SJSA1 (cell line): ENCODE measurements around the gene NAMPT. TPM values are rescaled to one million over a fixed set of nuclear protein-coding genes. Genes with fewer than 3 reads are reported as not detected.
"Not testable (repeated sequence)": the region's sequence is repeated elsewhere in the genome, so short reads cannot be mapped to it uniquely, and the experiment has no call there.

ENCODE experiments used
- DNase-seq, 2 experiments: peaks; one replicate each; pipeline ENCODE4 v3.0.0-alpha.2; 2015 to 2020; ENCODE audit warnings: low spot score in 2 of 2, low read depth in 1 of 2
- H3K27ac ChIP-seq: fragments of 250-450 bp; sonication (Bioruptor Pico); 2 replicates; pipeline ENCODE4 v1.5.1; 2020; ENCODE audit warnings: mild to moderate bottlenecking, moderate library complexity
- H3K27me3 ChIP-seq: fragments of 250-450 bp; sonication (Bioruptor Pico); replicated peaks from 2 replicates; pipeline ENCODE4 v1.5.1; 2020; ENCODE audit warnings: mild to moderate bottlenecking, moderate library complexity
- H3K36me3 ChIP-seq: fragments of 250-450 bp; sonication (Bioruptor Pico); 2 replicates; pipeline ENCODE4 v1.5.1; 2020; ENCODE audit warnings: mild to moderate bottlenecking
- H3K4me1 ChIP-seq: fragments of 250-450 bp; sonication (Bioruptor Pico); replicated peaks from 2 replicates; pipeline ENCODE4 v1.6.1; 2021; ENCODE audit warnings: mild to moderate bottlenecking
- H3K4me3 ChIP-seq: fragments of 250-450 bp; sonication (Bioruptor Pico); 2 replicates; pipeline ENCODE4 v1.5.1; 2020; ENCODE audit warnings: mild to moderate bottlenecking
- H3K9me3 ChIP-seq: fragments of 250-450 bp; sonication (Bioruptor Pico); replicated peaks from 2 replicates; pipeline ENCODE4 v1.5.1; 2020; ENCODE audit warnings: mild to moderate bottlenecking
- total RNA-seq: library from RNA; depleted of rRNA; stranded (reverse); fragments of >200 nt; shearing (Covaris generic); gene quantifications from 2 replicates; pipeline ENCODE4 v1.2.3, GENCODE V29; 2014; rRNA removed

NAMPT gene
- total RNA-seq, result 50.9 and 61.5 TPM in 2 replicates

DNA sequence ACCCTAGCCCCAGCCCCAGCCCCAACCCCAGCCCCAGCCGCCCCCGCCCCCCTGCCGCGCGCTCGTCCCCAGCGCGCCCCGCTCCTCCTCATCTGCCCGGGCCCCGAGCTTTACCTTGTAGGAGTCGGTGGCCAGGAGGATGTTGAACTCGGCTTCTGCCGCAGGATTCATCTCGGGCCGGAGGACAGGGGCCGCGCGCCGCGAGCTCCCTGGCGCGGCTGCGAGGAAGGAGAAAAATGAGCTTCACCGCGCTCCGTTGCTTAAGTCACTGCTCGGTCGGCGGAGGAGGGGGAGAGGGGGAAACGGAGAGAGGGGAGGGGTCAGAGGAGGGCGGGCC lies at the start of gene NAMPT:
NAMPT (minus strand) TSS at position 270 of the 337 bp plus-strand sequence; CDS start at position 171, 99 bp downstream.
- Histone ChIP-seq H3K4me3 (peak within 1 kb of the TSS; percentile 82), H3K27ac (peak within 1 kb of the TSS; percentile 82), H3K36me3 (0 out of 2 replicates have a peak, but pooled peaks cover 3% of the 10 kb centered on the region), H3K27me3 (no peaks in the 10 kb centered on the region), H3K9me3 (no peaks in the 10 kb centered on the region), H3K4me1 (peaks cover 8% of the 10 kb centered on the region)
- DNase-seq, result no peak

DNA sequence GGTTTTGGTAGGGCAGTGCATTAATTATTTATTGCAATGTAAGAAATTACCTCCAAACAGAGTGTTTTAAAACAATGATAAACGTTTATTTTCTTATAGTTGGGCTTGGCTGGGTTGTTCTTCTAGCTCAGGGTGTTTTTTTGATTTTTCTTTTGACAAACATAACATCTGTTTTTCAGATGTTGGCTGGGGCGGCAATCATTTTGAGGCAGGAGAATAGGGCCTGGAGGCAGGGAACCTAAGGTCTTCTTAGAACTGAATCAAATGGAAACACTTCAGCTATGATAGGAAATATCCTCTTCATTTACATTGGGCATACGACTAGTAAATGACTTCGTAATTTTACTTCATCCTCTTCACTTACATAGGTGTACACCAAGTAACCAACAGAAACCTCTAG lies 47.4 kb upstream of the NAMPT start:
- no peak overlapping the region for H3K27ac ChIP-seq
- H3K4me1 ChIP-seq, result peaks cover 37% of the 10 kb centered on the region
- H3K27me3 ChIP-seq, result no peaks in the 10 kb centered on the region
- H3K4me3 ChIP-seq, result no peak overlapping the region
- no peaks in the 10 kb centered on the region for H3K36me3 ChIP-seq
- DNase-seq, result no peak
- H3K9me3 ChIP-seq, result no peaks in the 10 kb centered on the region

DNA sequence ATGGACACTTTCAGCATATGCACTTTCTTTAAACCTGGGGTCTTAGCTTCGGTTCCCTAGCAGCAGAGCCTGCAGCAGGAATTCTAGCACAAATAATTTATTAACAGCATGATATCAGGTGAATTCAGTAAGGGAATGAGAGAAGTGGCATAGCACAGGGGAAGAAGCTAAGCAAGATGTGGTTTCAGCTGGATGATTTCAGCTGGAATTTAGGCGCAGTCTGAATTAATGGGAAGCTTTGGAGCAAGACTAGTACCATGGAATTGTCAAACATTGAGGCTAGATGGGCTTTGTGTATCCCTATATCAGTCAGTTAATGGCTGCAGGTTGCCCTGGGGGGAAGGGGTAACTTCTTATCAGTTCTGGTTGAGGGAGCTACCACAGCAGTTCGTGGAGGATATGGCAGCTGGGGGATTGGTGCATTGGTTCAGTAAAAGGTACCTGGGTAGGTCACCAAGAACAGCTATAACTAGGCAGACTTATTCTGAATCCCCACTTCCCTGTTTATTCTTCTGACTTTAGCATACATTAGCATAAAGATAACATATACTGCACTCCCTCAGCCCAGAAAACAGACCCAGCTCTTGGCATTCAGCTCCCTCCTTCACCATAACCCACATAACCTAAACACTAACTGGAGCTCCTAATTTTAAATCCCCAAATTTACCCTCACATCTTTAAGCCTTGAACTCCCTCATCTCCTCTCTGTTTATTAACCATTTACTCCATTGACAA lies 46.8 kb upstream of the NAMPT start:
- no peak overlapping the region for H3K4me3 ChIP-seq
- H3K4me1 ChIP-seq, result peaks cover 43% of the 10 kb centered on the region
- no peaks in the 10 kb centered on the region for H3K36me3 ChIP-seq
- DNase-seq, result no peak
- H3K27me3 ChIP-seq, result no peaks in the 10 kb centered on the region
- no peak overlapping the region for H3K27ac ChIP-seq
- H3K9me3 ChIP-seq, result no peaks in the 10 kb centered on the region

DNA sequence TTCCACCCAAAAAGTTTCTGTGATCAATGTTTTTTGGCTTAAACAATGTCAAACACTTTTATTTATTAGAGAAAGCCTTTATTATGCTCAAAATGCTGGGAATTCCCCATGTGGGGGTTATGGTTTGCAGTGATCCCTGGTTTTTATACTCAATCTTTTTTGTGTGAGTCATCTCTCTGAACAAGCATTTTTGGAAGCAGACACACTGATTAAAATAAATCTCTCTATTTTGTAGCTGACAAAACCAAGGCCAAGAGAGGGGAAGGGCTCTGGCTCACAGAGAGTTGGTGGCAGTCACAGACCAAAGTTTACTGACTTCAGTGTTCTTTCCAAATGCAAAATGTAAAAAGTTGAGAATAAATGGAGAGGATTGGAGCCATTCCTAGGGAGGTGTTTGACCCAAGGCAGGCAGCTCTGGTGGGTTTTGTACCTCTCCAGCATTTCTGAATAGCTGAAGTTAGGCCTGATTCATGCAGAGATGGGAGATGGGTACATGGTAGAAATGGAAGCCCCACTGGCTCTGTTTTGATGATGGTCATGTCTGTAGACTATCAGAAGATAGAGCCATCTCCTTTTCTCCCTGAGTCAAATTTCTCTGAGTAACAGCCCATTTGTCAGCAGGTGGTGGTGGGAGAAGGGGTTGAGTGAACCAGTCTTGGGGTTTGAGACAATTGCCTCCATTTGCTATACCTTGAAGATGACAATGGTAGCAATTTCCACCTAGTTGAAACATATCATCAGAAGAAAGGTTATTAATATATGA lies 45.4 kb upstream of the NAMPT start:
- H3K9me3 ChIP-seq, result no peaks in the 10 kb centered on the region
- H3K4me3 ChIP-seq, result no peak overlapping the region
- H3K4me1 ChIP-seq, result peaks cover 45% of the 10 kb centered on the region
- H3K27ac ChIP-seq, result peak overlapping the region; percentile 72
- H3K27me3 ChIP-seq, result no peaks in the 10 kb centered on the region
- DNase-seq, result peak in 1 of 2 experiments; percentile 71
- no peaks in the 10 kb centered on the region for H3K36me3 ChIP-seq

DNA sequence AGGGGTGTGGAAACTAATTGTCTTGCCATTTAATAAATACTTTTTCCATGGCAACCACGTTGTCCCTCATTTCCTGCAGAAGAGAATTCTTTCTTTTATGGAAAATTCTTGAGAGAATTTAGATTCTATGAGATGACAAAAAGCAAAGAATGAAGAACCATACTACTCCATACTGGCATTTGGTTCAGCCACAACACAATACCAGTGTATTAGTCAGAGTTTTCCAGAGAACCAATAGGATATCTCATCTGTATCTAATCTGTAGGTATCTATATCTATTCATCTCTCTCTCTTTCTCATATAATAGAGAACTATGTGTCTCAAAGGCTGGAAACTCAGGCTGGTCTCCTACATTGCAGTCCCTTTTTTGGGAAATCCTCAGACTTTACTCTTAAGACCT lies 44.6 kb upstream of the NAMPT start:
- Histone ChIP-seq H3K4me1 (peaks cover 45% of the 10 kb centered on the region), H3K36me3 (no peaks in the 10 kb centered on the region), H3K9me3 (no peaks in the 10 kb centered on the region), H3K27me3 (no peaks in the 10 kb centered on the region), H3K4me3 (no peak overlapping the region), H3K27ac (peak overlapping the region; percentile 72)
- peak in 1 of 2 experiments; percentile 12 for DNase-seq

DNA sequence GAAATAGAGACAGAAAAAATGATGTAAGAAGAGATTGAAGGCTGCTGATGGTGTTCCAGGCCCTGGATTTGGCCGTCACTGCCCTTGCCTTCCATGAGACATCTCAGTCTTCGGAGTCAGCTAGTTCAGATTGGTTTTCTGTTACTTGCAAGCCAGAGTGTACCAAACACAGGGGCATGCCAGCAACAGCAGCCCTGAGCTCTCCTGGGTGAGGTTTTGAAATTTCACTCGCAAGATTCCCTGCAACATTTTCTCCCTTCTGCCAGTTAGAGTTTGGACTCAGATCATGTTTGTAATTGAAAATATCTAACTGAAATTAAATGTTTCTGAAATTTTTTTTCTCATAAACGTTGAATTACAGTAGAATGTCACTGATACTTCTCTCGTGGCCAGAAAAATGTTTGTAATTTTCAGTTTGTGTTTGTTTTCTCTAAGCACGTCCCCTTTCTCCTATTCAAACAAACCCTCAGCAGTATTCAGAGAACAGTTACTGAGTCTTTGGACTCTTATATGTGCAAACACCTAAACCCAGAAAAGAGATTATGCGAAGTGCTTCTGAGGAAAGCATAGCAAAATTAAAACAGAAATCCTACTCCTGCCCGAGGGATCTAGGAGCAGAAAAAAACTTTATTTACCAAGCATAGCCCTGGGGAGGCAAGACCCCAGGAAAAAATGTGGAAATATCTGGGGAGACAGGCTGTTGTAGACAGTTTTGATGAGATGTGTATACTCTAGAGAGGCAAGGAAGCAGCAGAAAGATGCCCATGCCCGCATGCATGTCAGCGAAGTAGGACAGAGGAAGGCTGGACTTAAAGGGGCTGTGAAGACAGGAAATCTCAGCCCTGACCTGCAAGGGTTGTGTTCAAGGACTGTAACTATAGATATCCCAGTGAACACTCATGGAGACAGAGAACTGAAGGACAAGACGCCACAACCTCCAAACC lies 43.0 kb upstream of the NAMPT start:
- H3K36me3 ChIP-seq, result no peaks in the 10 kb centered on the region
- no peaks in the 10 kb centered on the region for H3K9me3 ChIP-seq
- H3K4me3 ChIP-seq, result no peak overlapping the region
- no peak for DNase-seq
- H3K27ac ChIP-seq, result 0 out of 2 replicates have a peak overlapping the region, but pooled peaks have one; percentile 21
- no peaks in the 10 kb centered on the region for H3K27me3 ChIP-seq
- H3K4me1 ChIP-seq, result peaks cover 45% of the 10 kb centered on the region

DNA sequence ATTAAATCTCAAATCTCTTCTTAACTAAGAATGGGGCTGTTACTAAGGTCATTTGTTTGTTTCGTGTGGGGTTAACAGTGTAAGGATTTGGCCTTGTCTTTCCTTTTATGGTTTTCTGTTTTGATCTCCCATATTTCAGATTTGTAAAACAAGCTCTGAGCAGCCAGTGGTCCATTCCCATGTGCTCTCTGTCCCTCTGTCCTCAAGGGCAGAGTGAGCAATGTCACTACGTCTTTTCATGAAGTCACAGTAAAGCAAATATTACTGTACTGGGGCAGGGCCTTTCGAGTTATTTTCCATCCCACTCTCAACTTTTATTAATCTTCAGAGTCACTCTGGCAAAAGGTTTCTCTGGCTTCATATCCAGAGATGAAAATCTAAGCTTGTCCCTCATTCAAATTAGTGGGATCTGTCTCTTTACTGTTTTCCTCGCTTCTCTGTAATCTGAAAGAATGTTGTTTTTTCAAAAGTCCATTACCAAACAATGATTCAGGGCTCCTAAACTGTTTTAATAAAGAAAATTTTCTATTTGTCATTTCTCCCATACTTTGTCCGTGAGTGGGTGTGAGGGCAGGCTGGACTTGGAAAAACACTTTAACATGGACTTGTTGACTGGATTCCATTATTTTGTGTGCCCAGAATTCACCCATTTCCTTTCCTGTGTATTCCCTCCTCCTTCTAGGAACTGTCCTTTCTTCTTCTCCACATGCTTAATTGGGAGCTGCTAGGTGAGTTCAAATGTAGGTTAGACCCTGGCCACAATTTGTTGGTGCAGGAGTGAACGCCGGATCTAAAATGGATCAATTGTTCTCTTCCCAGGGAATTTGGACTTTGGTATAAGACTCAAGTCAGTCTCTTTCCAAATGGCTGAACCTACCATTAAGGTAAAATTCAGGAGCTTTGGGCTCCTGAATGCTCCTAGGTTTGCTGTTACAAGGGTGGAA lies 42.1 kb upstream of the NAMPT start:
- H3K4me3 ChIP-seq, result no peak overlapping the region
- H3K27ac ChIP-seq, result 0 out of 2 replicates have a peak overlapping the region, but pooled peaks have one; percentile 9
- H3K4me1 ChIP-seq, result peaks cover 45% of the 10 kb centered on the region
- H3K9me3 ChIP-seq, result no peaks in the 10 kb centered on the region
- no peaks in the 10 kb centered on the region for H3K36me3 ChIP-seq
- peak in 1 of 2 experiments; percentile 14 for DNase-seq
- H3K27me3 ChIP-seq, result no peaks in the 10 kb centered on the region

DNA sequence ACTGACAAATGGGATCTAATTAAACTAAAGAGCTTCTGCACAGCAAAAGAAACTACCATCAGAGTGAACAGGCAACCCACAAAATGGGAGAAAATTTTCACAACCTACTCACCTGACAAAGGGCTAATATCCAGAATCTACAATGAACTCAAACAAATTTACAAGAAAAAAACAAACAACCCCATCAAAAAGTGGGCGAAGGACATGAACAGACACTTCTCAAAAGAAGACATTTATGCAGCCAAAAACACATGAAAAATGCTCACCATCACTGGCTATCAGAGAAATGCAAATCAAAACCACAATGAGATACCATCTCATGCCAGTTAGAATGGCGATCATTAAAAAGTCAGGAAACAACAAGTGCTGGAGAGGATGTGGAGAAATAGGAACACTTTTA lies 39.7 kb upstream of the NAMPT start:
- H3K36me3 ChIP-seq, H3K27ac ChIP-seq, H3K27me3 ChIP-seq, H3K9me3 ChIP-seq, DNase-seq, H3K4me3 ChIP-seq: not testable (repeated sequence)
- H3K4me1 ChIP-seq, result peaks cover 31% of the 10 kb centered on the region

DNA sequence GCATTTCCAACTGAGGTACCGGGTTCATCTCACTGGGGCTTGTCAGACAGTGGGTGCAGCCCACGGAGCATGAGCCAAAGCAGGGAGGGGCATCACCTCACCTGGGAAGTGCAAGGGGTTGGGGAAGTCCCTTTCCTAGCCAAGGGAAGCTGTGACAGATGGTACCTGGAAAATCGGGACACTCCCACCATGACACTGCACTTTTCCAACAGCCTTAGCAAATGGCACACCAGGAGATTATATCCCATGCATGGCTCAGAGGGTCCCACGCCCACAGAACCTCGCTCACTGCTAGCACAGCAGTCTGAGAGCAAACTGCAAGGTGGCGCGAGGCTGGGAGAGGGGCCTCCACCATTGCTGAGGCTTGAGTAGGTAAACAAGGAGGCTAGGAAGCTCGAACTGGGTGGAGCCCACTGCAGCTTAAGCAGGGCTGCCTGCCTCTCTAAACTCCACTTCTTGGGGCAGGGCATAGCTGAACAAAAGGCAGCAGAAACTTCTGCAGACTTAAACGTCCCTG lies 35.5 kb upstream of the NAMPT start:
- not testable (repeated sequence) for DNase-seq, H3K9me3 ChIP-seq, H3K36me3 ChIP-seq, H3K27ac ChIP-seq, H3K27me3 ChIP-seq, H3K4me3 ChIP-seq
- peaks cover 13% of the 10 kb centered on the region for H3K4me1 ChIP-seq

DNA sequence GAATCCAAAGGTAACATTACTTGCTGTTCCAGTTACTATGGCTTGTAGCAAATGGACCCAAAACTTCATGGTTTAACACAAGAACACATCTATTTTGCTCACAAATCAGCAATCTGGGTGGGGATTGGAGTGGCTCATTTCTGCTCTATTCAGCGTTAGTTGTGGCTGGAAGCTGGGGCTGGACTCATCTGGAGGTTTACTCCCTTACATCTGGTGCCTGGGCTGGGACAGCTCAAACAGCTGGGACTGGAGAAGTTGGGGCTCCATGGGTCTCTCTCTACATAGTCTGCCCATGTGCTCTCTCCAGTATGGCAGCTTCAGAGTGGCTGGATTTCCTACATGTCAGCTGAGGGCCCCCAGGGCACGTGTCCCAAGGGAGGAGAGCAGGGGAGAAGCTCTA lies 33.7 kb upstream of the NAMPT start:
- no peaks in the 10 kb centered on the region for H3K9me3 ChIP-seq
- no peak overlapping the region for H3K4me3 ChIP-seq
- H3K27me3 ChIP-seq, result no peaks in the 10 kb centered on the region
- no peak overlapping the region for H3K27ac ChIP-seq
- no peaks in the 10 kb centered on the region for H3K36me3 ChIP-seq
- peaks cover 27% of the 10 kb centered on the region for H3K4me1 ChIP-seq
- DNase-seq, result no peak

DNA sequence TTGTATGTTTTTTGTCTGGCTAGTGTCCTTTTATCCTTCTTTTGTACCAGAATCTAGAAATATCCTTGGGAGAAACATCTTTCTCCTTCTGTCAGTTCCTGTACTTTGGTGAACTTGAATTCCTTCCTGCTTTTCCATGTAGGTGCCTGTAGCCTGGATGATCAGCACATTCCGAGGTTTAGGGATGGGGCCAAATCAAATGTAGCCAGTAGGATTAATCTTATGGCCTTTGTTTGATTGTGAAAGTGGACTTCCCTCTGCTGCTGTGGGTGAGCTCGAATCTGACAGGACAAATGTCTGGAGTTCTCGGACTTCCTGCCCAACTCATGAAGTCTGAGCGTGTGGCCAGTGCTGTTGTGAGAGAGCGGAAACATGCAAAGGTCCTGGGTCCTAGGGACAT lies 33.2 kb upstream of the NAMPT start:
- no peak for DNase-seq
- Histone ChIP-seq H3K9me3 (no peaks in the 10 kb centered on the region), H3K27me3 (no peaks in the 10 kb centered on the region), H3K4me1 (peaks cover 32% of the 10 kb centered on the region), H3K36me3 (no peaks in the 10 kb centered on the region), H3K4me3 (no peak overlapping the region), H3K27ac (no peak overlapping the region)

DNA sequence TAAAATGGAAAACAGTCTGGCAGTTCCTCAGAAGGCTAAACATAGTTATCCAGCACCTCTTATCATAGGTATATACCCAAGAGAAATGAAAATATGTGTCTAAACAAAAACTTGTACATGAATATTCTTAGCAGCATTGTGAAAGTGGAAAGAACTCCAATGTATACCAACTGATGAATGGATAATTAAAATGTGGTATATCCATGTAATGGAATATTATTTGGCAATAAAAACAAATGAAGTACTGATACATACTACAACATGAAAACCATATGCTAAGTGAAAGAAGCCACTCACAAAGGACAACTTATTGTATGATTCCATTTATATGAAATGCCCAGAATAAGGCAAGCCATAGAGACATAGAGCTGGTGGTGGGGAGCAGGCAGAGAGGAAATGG lies 32.2 kb upstream of the NAMPT start:
- no peak overlapping the region for H3K4me3 ChIP-seq
- H3K9me3 ChIP-seq, result no peaks in the 10 kb centered on the region
- no peaks in the 10 kb centered on the region for H3K27me3 ChIP-seq
- DNase-seq, result no peak
- no peak overlapping the region for H3K27ac ChIP-seq
- H3K4me1 ChIP-seq, result peaks cover 42% of the 10 kb centered on the region
- H3K36me3 ChIP-seq, result no peaks in the 10 kb centered on the region
